ENCODE data around the gene STK32B.

- TF ChIP-seq GATAD2A (IDR thresholded peaks at IDR 0.05) (no peak), CTCF (IDR thresholded peaks at IDR 0.05 in 2 of 3, conservative IDR thresholded peaks at IDR 0.05 in 1 of 3; ENCODE audit: insufficient read depth in 2 of 3, low read depth in 1 of 3, low read length in 3 of 3) (no peak), JUND (IDR thresholded peaks at IDR 0.05; ENCODE audit: borderline replicate concordance, low read depth, low read length) (no peak), JUND (tag; IDR thresholded peaks at IDR 0.05; ENCODE audit: borderline replicate concordance, low read depth, low read length) (no peak), GABPB1 (CRISPR knock-in tag; IDR thresholded peaks at IDR 0.05) (no peak), HCFC1 (IDR thresholded peaks at IDR 0.05; ENCODE audit: low read depth, low read length) (no peak)
These were observed 170.8 kb downstream of the STK32B start for GRCh38 chr4:5222047-5222446.
